Measurements from ENCODE around the gene ARF6. TPM values are rescaled to one million over a fixed set of nuclear protein-coding genes. Genes with fewer than 3 reads are reported as not detected.
"Not testable (repeated sequence)": the region's sequence is repeated elsewhere in the genome, so short reads cannot be mapped to it uniquely, and the experiment has no call there.

Gene ARF6
- total RNA-seq, 2 donors from 2014 or later, result 136 to 161 TPM

- DNase-seq, result no peak
- TF ChIP-seq, protein P1, sequence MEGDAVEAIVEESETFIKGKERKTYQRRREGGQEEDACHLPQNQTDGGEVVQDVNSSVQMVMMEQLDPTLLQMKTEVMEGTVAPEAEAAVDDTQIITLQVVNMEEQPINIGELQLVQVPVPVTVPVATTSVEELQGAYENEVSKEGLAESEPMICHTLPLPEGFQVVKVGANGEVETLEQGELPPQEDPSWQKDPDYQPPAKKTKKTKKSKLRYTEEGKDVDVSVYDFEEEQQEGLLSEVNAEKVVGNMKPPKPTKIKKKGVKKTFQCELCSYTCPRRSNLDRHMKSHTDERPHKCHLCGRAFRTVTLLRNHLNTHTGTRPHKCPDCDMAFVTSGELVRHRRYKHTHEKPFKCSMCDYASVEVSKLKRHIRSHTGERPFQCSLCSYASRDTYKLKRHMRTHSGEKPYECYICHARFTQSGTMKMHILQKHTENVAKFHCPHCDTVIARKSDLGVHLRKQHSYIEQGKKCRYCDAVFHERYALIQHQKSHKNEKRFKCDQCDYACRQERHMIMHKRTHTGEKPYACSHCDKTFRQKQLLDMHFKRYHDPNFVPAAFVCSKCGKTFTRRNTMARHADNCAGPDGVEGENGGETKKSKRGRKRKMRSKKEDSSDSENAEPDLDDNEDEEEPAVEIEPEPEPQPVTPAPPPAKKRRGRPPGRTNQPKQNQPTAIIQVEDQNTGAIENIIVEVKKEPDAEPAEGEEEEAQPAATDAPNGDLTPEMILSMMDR (IDR thresholded peaks at IDR 0.05), result no peak
- no peak overlapping the region for H3K4me3 ChIP-seq
- H3K36me3 ChIP-seq, result no peaks in the 10 kb centered on the region
- no peaks in the 10 kb centered on the region for H3K9me3 ChIP-seq
- H3K9ac ChIP-seq (ENCODE audit: low read depth in 2 of 2, low read length in 2 of 2), result no peak overlapping the region
- H3K4me1 ChIP-seq, result no peaks in the 10 kb centered on the region
- no peaks in the 10 kb centered on the region for H3K27me3 ChIP-seq
- intact Hi-C loops (cut with DNase I), result no loop called here
- H3K27ac ChIP-seq, result no peak overlapping the region
Observed at GRCh38 chr14:49933704-49934103, 40.8 kb downstream of the ARF6 start.

DNA sequence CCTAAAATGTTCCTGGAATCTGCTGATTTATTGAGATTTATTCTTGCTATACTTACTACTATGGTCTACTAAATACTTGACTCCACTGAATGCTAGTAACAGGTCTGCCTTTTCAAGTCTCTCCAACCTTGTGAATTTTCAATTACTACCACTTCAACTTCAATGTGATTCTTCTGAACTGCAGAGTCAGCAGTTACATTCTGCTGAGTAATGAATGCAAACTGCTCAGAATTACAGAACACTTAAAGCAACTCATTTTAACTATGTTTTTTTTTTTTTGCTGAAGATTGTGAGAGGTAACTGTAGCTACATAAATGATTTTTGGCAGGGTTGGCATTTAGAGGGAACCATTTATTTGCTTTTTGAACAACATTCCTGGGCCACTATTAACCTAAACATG, 41.8 kb downstream of the ARF6 start:
- H3K9me3 ChIP-seq, result no peaks in the 10 kb centered on the region
- no peaks in the 10 kb centered on the region for H3K4me1 ChIP-seq
- H3K4me3 ChIP-seq, result no peak overlapping the region
- intact Hi-C loops (cut with DNase I), result no loop called here
- DNase-seq, result no peak
- H3K27ac ChIP-seq, result no peak overlapping the region
- no peak overlapping the region for H3K9ac ChIP-seq (ENCODE audit: low read depth in 2 of 2, low read length in 2 of 2)
- no peaks in the 10 kb centered on the region for H3K27me3 ChIP-seq
- no peaks in the 10 kb centered on the region for H3K36me3 ChIP-seq
- TF ChIP-seq, protein P1 (IDR thresholded peaks at IDR 0.05), result no peak

- no peak overlapping the region for H3K27ac ChIP-seq
Observed at GRCh38 chr14:49935526-49935925, 42.6 kb downstream of the ARF6 start.

DNA sequence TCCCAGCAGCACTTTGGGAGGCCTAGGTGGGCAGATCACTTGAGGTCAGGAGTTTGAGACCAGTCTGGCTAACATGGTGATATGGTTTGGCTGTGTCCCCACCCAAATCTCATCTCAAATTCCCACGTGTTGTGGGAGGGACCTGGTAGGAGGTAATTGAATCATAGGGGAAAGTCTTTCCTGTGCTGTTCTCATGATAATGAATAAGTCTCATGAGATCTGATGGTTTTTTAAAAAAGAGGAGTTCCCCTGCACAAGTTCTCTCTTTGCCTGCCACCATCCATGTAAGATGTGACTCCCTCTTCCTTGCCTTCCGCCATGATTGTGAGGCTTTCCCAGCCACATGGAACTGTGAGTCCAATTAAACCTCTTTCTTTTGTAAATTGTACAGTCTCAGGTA, 43.4 kb downstream of the ARF6 start:
- H3K27ac ChIP-seq; intact Hi-C loops (cut with DNase I); H3K36me3 ChIP-seq; H3K4me3 ChIP-seq; H3K9ac ChIP-seq (ENCODE audit: low read depth in 2 of 2, low read length in 2 of 2); DNase-seq; H3K4me1 ChIP-seq; H3K9me3 ChIP-seq; H3K27me3 ChIP-seq: not testable (repeated sequence)

More at GRCh38 chr14:49935526-49935925, 42.6 kb downstream of the ARF6 start:
- Histone ChIP-seq H3K27me3 (no peaks in the 10 kb centered on the region), H3K4me3 (no peak overlapping the region), H3K9me3 (no peaks in the 10 kb centered on the region), H3K4me1 (no peaks in the 10 kb centered on the region), H3K9ac (ENCODE audit: low read depth in 2 of 2, low read length in 2 of 2) (no peak overlapping the region), H3K36me3 (no peaks in the 10 kb centered on the region)
- no peak for DNase-seq
- TF ChIP-seq, protein P1 (IDR thresholded peaks at IDR 0.05), result no peak
- intact Hi-C loops (cut with DNase I), result no loop called here

GRCh38 chr14:49936882-49937281, 44.0 kb downstream of the ARF6 start:
- H3K4me1 ChIP-seq; DNase-seq; H3K36me3 ChIP-seq; H3K9ac ChIP-seq (ENCODE audit: low read depth in 2 of 2, low read length in 2 of 2); H3K4me3 ChIP-seq; H3K27me3 ChIP-seq; intact Hi-C loops (cut with DNase I); H3K9me3 ChIP-seq; H3K27ac ChIP-seq: not testable (repeated sequence)

GRCh38 chr14:49939215-49939614, 46.3 kb downstream of the ARF6 start:
- intact Hi-C loops (cut with DNase I); DNase-seq; H3K4me3 ChIP-seq; H3K27ac ChIP-seq; H3K36me3 ChIP-seq; H3K9me3 ChIP-seq; H3K27me3 ChIP-seq; H3K9ac ChIP-seq (ENCODE audit: low read depth in 2 of 2, low read length in 2 of 2); H3K4me1 ChIP-seq: not testable (repeated sequence)

DNA sequence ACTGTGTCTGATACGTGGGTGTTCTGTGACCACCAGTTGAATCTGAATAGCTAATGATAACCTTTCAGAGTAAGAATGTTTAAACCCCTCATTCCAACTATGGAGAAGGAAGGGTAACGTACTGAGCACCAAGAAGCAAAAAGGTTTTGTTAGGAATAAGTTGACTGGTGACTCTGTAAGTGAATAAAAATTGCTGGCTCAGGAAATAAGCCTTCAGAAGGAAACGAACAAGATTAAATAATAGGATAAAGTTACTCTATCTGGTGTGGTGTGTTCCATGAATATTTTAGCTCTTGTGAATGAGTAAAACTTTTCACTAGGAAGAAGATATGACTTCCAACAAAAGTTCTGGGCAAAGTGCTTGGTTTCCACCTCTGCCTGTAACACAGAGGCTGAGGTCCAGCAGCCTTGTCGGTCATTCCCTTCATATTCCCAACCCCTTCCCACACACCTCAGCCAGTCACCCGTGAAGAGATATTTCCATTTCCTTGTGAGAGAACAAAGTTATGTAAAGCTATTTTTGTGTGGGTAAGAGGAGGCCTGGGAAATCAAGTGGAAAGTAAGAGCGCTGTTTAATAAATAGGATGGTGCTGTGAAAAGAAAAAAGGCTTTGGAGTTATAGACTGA, 47.1 kb downstream of the ARF6 start:
- H3K36me3 ChIP-seq, result no peaks in the 10 kb centered on the region
- H3K27ac ChIP-seq, result no peak overlapping the region
- intact Hi-C loops (cut with DNase I), result no loop called here
- no peak for DNase-seq
- H3K9ac ChIP-seq (ENCODE audit: low read depth in 2 of 2, low read length in 2 of 2), result no peak overlapping the region
- TF ChIP-seq, protein P1 (IDR thresholded peaks at IDR 0.05), result no peak
- H3K27me3 ChIP-seq, result no peaks in the 10 kb centered on the region
- no peak overlapping the region for H3K4me3 ChIP-seq
- no peaks in the 10 kb centered on the region for H3K9me3 ChIP-seq
- H3K4me1 ChIP-seq, result no peaks in the 10 kb centered on the region

All from colonic mucosa (tissue), 4 donors.